HG02938 (cell line): ENCODE results near the gene ADGB.
"Not testable (repeated sequence)": the region's sequence is repeated elsewhere in the genome, so short reads cannot be mapped to it uniquely, and the experiment has no call there.

Experiments
- ATAC-seq: cut with Tn5 transposase; IDR thresholded peaks from one replicate; pipeline ENCODE4 v1.9.1; 2021; ENCODE audit warnings: mild to moderate bottlenecking, moderate library complexity; ENCODE audit not compliant: unreplicated experiment

The ADGB gene

GRCh38 chr6:146598772-146599405 is at the start of gene ADGB:
TSS of gene ADGB (plus strand) at chr6:146598972. CDS start at chr6:146599041, 69 bp downstream.
- no peak for ATAC-seq

DNA sequence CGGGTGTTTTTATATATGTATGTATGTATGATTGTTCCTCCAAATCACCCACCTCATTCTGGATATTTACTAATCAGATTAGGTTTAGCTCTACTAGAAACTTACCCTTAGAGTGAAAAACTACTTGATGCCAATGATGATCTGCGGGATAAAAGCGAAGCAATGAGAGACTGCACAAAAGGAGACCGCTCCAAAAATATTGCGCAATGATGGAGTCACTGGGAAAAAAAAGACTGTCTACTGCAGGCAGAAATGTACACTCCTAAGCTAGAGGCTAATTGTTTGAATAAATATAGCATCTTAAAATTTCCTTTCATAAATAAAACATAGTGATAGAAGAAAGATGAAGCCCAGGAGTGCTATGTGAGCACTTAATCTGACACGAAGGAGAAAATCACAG is 47.9 kb upstream of the ADGB start:
- no peak for ATAC-seq

GRCh38 chr6:146551545-146551944 is 47.2 kb upstream of the ADGB start:
- ATAC-seq, result no peak

GRCh38 chr6:146553377-146554135 is 45.2 kb upstream of the ADGB start:
- no peak for ATAC-seq

- no peak for ATAC-seq
These were observed 38.2 kb upstream of the ADGB start for GRCh38 chr6:146560607-146561006.

DNA sequence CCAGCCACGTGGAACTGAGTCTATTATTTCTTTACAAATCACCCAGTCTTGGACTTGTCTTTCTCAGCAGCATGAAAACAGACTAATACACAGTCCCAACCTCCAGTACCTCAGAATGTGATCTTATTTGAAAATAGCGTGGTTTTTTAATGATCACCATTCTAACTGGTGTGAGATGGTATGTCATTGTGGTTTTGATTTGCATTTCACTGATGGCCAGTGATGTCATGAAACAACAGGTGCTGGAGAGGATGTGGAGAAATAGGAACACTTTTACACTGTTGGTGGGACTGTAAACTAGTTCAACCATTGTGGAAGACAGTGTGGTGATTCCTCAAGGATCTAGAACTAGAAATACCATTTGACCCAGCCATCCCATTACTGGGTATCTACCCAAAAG is 32.1 kb upstream of the ADGB start:
- ATAC-seq, result not testable (repeated sequence)

GRCh38 chr6:146568619-146569018 is 30.2 kb upstream of the ADGB start:
- ATAC-seq, result not testable (repeated sequence)

GRCh38 chr6:146574211-146574610 is 24.6 kb upstream of the ADGB start:
- ATAC-seq, result no peak

DNA sequence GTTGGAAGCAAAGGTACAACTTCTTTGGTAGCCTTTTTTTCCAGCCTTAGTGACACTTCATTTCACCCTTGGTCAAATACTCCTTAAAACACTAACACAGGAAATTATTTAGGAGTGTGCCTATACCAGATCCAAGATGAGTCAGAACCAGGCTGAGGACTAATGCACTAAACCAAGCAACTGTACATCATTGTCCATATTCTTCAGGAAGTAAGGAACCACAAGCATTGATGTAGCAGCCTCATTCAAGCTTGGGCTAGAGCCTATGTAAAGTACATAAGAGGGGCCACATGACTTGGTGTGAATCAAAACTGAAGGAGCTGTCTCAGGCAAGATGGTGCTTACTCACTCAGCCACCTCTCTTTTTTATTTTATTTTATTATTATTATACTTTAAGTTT is 20.7 kb upstream of the ADGB start:
- ATAC-seq, result no peak

DNA sequence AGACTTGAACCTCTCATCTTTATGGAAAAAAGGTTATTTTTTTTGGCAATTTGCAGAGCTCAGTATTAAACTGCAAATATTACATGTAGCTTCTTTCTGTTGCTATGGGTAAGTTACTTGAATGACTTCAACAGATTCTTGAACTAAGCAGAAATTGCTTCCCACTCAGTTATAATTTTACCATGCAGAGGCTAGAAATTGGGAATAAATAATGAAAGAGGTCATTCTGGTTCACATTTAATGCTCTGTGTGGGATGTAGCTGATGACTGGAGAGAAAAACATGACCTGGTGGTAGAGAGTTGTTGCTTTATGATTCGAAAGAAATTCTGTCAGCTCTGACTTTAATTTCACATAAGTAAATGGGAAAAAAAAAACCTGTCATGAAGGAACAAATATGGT is 16.8 kb upstream of the ADGB start:
- ATAC-seq, result no peak

DNA sequence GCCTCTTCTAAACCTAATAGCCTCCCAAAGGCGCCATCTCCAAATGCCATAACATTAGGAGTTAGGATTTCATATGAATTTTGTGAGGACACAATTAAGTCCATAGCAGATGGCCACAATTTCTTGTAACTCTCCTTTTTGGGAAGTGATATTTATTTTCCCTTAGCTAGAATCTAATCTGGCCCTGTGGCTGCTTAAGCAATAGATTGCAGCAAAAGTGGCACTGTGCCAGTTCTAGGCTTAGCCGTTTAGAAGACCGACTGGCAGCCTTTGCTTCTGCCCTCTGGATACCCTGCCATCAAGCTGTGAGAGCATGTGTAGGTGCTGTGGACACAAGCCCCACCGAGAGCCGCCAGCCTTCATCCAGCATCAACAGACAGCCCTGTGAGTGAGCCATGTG is 15.9 kb upstream of the ADGB start:
- ATAC-seq, result no peak

DNA sequence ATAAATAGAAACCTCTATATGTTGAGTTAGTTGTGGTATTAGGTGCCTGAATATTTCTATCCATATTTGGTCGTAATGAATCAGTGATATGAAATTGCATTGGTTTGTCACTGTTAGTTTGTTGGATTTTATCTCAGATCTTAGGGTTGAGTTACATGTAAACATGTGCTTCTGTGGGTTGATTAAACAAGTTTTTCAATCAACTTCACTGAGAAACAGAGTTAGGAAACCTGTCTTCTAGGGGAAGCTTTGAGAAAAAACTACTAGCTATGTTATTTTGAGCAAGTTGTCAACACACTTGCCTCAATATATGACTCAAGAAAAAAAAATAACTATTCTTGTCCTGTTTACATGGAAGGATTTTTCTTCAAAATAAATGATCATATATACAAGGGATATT is 14.8 kb upstream of the ADGB start:
- no peak for ATAC-seq

- no peak for ATAC-seq
These were observed 11.3 kb upstream of the ADGB start for GRCh38 chr6:146587459-146587858.

- ATAC-seq, result no peak
These were observed 8.3 kb upstream of the ADGB start for GRCh38 chr6:146590492-146590891.

DNA sequence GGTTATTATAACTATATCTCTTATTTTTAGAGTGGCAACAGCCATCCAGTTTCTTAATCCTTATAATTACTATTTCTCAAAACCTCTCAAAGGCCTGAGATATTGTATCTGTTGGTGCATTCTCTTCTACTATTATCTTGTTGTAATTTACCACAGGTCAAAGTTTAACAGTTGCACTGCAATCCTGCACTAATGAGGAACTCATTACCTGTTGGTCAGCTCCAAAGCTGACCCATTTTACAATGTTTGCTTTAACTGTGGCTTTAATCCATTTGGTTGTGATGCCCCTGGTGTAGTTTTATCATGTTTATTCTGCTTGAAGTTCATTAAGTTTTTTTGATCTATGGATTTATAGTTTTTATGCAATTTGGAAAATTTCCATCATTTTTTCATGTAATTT is 6.3 kb upstream of the ADGB start:
- no peak for ATAC-seq

DNA sequence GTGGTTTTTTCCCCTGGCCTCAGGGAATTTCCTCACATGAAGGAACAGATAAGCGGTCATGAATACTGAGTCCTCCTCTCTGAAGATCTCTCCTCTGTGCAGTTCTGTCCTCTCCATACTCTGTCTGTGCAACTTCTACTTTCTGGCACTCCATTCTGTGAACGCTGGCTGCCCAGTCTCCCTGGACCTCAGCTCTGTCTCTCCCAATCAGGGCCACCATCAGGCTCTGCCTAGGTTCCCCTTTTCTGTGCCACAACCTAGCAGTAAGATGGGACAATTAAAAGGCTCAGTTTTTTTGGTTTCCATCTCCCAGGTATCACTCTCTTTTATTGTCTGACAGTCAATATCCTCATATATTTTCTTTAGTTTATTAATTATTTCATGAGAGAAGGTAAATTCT is 4.8 kb upstream of the ADGB start:
- ATAC-seq, result no peak

DNA sequence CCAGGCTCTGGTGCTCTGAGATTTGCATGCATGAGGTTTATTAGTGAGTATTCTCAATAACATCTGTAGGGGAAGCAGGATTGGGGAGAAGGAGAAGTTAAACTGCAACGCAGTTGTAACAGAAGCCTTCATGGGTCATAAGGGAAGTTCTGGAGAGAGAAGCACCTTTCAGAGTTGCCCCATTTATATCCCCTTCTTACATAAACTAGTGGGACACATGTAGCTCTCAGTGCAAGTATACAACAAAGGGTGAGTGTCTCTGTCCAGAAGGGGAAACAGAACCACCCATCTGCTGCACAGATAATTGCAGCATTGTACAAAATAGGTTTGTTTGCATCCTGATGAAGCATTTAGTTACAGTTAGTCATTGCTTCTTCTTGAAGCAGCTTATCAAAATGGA is 4.3 kb upstream of the ADGB start:
- no peak for ATAC-seq

- no peak for ATAC-seq
These were observed 2.6 kb upstream of the ADGB start for GRCh38 chr6:146595972-146596731.

DNA sequence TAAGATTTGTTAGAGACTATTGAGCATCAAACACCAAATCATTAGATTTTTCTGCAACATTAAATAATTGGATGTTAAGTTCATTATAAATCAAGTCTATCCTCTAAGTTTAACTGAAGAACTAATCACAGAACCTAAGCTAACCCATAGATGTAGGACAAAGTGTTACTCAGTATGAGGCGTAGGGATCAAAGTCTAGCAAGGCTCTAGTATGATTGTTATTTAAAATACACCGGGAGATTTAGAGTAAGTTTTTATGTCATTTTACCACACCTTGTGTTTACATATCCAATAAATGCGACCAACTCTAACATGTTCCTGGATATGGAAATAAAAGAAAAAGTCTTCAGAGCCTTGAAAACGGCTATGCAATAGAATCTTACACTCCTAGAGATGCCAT is 2.6 kb downstream of the ADGB start:
- ATAC-seq, result no peak

- ATAC-seq, result no peak
These were observed 3.8 kb downstream of the ADGB start for GRCh38 chr6:146602526-146602925.

DNA sequence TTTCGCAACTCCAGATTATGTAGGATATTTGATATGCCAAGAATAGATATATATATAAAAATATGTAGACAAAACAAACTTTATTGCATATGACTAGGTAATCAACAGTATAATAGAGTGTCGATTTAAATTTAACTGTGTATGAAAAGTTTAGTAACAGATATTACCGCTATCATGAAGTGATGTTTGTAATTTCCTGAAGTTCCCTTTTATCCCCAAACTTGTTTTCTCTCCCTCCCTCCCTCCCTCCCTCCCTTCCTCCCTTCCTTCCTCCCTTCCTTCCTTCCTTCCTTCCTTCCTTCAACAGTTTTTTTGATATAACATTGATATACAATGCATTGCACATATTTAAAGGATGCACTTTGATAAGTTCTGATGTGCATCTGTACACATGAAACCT is 15.2 kb downstream of the ADGB start:
- no peak for ATAC-seq

GRCh38 chr6:146620655-146621054 is 21.9 kb downstream of the ADGB start:
- no peak for ATAC-seq
